GM11168 (cell line): ENCODE data around the gene TMEM38A.

Experiments
- in situ Hi-C: fragments of 300-500 bp; cut with MboI; formaldehyde crosslinking; loops from one replicate; pipeline ENCODE4 v1.12.0; 2022; ENCODE audit warnings: low sequenced_read_pairs; ENCODE audit not compliant: unreplicated experiment

TMEM38A gene, protein sequence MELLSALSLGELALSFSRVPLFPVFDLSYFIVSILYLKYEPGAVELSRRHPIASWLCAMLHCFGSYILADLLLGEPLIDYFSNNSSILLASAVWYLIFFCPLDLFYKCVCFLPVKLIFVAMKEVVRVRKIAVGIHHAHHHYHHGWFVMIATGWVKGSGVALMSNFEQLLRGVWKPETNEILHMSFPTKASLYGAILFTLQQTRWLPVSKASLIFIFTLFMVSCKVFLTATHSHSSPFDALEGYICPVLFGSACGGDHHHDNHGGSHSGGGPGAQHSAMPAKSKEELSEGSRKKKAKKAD

GRCh38 chr19:16660763-16661479 is at the start of gene TMEM38A:
TSS of gene TMEM38A (plus strand) at chr19:16661139. CDS start at chr19:16661218, 79 bp downstream.
- in situ Hi-C loops: no loop called here

DNA sequence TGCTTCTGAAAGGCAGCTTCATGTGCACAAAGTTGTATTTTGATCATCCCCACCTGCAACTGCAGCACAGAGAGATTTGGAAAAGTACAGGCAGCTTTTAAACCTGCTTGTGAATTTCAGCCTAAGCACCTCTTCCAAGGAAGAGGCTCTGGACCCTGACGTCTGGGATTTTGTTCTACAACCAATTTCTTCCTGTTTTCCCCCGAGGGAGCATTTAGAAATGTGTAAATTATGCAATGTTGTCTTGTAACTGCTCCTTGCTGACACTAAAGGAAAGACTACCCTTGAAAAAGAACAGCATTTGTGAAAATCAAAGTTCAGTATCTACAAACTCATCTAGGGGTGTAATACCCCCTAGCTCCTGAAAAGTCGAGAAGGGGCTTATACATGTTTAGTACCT is 48.3 kb upstream of the TMEM38A start:
- in situ Hi-C loops: no loop called here

GRCh38 chr19:16613841-16614240 is 47.1 kb upstream of the TMEM38A start:
- in situ Hi-C loops: no loop called here

DNA sequence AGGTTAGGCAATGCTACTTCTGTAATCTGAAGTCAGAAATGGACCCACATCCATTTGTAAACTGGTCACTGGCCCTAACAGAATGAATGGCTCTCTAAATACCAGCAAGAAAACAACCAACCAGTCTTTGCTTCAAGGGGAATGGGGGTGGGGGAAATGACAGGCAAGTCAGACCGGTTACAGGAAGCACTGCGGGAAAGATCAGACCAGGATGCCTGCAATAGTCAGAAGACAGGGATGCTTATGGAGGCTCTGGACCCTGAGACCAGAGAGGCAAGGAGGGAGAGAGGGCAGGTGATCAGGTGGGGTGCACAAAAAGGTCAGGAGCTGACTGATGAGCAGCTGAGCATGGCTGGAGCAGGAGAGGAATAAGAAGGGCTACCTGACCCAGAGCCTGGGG is 46.0 kb upstream of the TMEM38A start:
- in situ Hi-C loops: no loop called here

GRCh38 chr19:16615808-16616207 is 45.1 kb upstream of the TMEM38A start:
- in situ Hi-C loops: no loop called here

DNA sequence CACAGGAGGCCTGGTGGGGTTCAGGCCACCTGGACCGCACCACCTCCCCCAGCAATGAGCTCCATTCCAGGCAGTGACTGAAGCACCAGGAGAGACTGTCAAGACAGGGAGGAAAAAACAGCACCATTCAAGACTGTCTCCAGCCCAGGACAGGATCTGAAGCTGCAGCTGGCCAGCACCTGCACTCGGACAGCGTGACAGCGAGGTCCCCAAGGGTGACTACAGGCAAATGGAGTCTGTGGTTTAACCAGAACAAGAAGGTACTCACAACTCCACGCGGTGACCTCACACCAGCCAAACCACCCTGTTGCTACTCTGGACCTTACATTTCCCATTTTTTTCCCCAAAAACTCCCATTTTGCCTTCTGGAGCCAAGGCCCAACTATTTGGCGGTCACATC is 42.7 kb upstream of the TMEM38A start:
- in situ Hi-C loops: no loop called here

DNA sequence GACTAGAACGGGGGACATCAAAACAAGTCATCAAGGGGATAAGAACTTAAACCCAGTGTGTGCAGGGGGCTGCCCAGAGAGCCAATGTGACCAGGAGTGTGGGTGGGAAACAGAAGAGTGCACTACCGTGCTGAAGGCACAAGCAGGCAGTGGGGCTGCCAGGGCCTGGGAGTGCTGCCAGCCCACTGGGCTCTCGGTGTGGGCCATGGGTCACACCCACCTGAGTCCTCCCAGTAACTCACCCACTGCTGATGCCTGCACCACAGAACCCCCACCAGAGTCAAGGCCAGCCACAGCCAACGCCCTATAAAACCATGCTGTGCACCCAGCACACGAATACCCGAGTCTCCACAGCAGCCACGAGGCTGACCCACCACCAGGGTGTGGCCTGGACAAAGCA is 41.5 kb upstream of the TMEM38A start:
- in situ Hi-C loops: no loop called here

DNA sequence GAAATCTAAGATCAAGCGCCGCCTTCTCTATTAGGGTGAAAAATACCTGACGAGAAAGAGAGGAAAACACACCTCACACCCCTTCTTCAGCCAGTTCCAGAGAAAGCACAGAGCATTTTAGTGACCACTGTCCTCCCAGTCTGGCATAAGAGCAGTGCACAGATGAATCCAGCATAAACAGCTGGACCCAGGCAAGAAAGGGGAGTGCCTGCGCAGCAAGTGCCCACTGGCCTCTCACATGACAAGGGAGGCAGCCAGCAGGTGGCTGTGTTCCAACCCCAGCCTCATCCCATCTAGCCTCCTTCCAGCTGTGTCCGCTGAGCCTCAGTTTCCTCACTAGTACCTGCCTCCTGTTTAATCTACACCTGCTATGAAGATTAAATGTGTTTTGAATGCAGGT is 40.9 kb upstream of the TMEM38A start:
- in situ Hi-C loops: no loop called here

DNA sequence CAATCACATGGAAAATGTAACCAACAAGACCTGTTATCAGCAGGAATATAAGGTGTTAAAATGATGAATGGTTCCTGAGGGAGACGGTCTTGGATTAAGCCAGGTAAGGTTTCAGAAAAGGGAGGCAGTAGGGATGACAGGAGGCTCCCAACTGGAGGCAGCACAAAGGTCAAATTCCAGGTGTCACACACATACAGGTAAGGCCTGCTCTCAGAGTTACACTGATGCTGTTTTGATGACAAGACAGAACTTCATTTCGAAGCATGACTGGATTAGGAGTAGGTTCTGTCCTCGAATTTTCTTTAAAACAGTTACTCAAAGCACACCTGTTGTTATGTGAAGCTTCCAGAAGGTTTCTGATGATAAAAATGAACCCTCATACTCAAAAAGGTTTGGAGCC is 40.4 kb upstream of the TMEM38A start:
- in situ Hi-C loops: no loop called here

DNA sequence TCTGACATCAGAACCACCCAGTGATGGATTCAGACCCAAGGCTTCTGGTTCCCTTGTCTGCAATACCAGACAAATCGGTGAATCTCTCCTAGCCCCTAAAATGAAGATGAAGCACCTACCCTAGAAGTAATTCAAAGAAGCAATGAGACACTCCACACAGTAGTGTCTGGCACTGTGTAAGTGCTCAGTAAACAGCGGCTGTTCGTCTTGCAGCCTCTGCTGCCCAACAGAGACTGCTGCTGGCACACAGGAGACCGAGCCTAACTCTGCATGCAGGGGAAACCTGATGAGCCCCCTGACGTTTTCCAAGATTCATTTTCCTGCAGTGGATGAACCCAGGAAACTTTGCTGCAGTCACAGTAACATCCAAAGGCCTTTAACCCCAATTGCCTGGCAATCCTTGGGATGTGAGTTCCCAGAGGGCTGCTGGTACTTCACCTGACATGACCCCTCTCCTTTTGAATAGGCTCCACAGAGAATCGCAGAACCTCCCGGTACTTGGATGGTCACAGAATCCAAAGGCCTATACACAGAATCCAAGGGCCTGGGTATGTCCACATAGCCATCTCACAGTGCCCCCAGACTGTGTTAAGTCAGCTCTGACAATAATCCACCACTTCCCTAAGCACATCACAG is 39.7 kb upstream of the TMEM38A start:
- in situ Hi-C loops: no loop called here

- in situ Hi-C loops: no loop called here
Measured at GRCh38 chr19:16623066-16623465, 37.9 kb upstream of the TMEM38A start.

- in situ Hi-C loops: no loop called here
Measured at GRCh38 chr19:16623576-16623975, 37.4 kb upstream of the TMEM38A start.

GRCh38 chr19:16624236-16624635 is 36.7 kb upstream of the TMEM38A start:
- in situ Hi-C loops: no loop called here

DNA sequence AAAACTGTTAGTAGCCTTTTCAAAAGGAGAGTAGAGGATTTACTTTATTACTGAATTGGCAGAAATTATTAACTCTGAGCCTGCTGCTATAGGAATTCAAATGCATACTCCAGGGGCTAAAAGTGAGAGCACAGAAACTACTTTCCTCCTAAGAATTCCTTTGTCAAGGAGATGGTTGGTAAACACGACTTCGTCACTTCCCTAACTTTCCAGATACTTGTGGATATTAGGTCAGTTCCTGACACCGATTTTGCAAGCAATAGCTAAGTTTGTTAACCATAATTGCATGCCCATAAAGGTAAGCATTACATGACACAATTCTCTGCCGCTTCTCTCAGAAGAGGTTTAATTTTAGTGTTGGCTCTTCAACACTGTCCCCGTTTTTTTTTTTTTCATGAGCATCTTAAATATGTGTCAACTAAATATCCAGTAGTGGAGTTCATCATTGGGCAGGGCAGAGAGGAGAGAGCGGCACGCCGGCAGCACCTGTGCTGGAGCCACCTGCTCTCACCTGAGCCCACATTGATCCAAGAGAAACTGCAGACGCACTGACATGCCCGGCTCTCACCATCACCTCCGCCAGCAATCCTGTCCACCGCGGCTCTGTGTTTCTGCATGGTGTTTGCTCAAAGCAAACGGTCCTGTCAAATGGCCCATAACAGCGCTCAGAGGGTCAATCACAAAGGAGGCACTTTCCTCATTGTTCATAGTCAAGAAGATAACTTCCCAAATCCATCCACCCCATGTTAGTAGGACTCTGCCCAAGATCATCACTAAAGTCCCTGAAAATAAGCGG is 35.6 kb upstream of the TMEM38A start:
- in situ Hi-C loops: no loop called here

DNA sequence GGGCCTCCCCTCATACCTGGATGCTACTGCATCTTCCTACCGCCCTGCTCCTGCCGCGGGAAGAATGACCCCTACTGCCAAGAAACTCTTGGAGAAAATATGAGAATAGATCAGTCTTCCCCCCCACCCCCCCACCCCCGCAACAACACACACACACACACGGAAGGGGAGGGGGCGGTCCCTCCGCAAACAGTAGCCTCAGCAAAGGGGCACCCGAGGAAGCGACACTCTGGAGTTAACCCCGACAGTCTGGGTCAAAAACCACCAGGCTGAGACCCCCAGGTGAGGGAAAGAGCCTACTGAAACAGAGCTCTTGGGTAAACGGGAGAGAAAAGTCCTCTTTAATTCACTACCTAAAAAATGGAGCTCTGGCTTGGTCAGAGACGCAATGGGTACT is 34.1 kb upstream of the TMEM38A start:
- in situ Hi-C loops: no loop called here

- in situ Hi-C loops: no loop called here
Measured at GRCh38 chr19:16627193-16627927, 33.6 kb upstream of the TMEM38A start.

- in situ Hi-C loops: no loop called here
Measured at GRCh38 chr19:16627928-16628182, 33.1 kb upstream of the TMEM38A start.

DNA sequence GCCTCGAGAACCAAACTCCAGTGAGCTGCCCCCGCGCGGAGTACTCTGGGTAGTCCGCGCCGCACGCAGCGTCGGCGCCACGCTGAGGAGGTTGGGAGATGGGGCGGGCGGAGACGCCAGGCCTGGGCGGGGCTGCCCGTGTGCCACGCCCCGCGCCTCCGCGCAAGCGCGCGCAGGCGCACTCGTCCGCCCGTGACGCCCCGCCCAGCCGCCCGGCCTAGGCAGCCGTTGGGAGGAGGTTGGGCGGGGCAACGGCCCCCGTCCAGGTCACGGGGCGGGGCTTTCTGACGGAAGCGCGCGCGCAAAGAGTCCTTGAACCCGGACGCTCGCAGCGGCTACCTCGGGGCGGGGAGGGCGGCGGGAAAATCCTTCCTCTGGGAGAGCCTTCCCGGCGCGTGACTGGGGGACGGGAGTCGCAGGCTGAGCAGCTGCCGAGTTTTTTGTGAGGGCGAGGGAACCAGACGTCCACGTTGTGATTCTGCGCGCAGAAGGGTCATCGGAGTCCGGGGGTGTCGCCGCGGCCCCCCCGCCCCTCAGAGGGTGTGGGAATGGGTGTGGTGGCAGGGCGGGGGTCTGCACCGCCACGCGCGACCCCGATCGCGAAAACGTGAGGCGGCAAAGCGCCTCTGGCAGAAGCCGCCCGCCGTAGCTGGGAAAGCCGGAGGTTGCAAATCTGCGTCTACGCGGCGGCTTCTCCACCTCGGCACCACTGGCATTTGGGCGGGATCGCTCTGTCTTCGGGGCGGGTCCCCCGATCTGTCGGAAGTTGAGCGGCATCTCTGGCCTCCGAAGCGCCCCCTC is 32.6 kb upstream of the TMEM38A start, which contains the start of gene MED26:
MED26 (minus strand) TSS at position 22 of the 801 bp plus-strand sequence. CDS start 261 bp downstream, outside the sequence.
- in situ Hi-C loops: no loop called here

DNA sequence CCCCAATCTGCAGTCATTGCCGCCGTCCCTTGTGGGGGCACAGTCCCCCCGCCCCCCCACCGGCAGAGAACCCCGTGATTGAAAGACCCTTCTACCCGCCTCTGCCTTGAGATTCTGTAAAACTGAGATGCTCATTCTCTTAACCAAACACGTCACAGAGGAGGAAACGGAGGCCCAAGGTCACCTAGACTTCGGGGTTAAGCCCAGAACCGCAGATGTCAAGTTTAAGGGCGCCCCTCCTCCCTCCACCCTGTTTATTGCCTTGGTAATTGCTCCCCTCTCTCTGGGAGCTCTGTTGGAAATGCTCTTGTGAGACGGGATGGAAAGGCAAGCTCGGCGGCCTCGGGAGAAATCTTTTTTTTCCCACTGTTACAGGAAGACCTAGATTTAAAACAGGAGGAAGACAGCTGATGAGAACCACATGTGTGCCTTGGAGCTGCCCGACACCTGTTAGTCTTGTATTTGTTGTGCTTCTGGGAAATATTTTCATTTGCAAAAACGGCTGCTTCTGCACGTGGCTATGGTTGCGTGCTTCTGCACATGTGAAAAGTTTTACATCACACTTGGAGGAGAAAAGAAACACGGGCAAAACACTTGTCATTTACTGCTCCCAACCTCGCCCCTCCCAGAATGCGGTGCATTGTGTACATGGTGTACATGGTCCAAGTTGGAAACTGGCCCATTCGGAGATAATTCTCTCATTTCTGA is 31.8 kb upstream of the TMEM38A start:
- in situ Hi-C loops: no loop called here
